HuH-7.5 (cell line): ENCODE data around the gene ARGLU1.

Experiments used
- DNase-seq: peaks from one replicate; pipeline ENCODE4 v3.0.0; 2011; ENCODE audit warnings: low spot score

ARGLU1 gene

GRCh38 chr13:106586648-106587166 is 18.8 kb upstream of the ARGLU1 start:
- DNase-seq = no peak

GRCh38 chr13:106581225-106581624 is 13.3 kb upstream of the ARGLU1 start:
- DNase-seq = no peak

- no peak for DNase-seq
Observed at GRCh38 chr13:106575896-106576295, 8.0 kb upstream of the ARGLU1 start.

DNA sequence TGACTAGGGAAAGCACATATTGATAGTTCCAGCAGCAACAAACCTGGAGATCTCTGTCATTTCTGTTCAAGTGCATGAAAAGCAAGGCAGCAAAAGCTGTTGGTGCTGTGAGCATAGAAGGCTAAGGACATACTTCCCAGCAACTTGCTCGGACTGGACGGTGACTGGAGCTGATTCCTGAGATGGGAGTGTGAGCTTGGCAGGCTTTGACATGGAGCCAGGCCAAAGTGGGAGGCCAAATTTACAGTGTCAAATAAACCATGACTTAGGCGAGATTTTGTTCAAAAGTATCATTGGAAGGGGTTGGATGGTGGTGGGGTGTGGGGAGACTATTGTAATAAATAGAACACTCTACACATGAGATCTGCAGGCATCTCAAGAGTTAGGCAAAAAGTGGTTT is 5.9 kb upstream of the ARGLU1 start:
- no peak for DNase-seq

DNA sequence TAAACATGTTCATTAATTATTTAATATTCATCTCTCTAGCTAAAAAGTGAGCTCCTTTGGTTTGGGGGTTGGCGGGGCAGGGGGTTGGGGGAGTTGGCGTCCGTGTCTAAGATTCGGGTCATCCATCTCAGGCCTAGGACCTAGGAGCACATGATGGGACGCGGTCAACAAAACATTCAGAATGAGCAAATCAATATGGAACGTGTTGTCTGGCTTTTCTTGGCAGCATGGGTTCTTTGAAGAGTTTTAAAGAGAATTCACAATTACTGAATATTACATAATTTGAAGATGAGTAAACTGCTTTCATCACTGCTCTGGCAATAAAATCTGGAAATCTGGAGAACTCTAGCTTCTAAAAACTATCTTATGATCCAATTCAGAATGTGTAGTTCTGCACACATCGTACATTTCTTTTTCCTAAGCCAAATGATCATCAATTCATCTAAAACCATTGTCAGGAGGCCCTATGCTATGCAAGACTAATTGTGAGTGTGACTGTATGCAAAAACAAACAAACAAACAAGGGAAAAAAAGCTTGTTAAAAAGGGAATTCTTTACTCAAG is 5.4 kb upstream of the ARGLU1 start:
- no peak for DNase-seq

GRCh38 chr13:106570299-106570852 is 2.4 kb upstream of the ARGLU1 start:
- peak; percentile 15 for DNase-seq

- no peak for DNase-seq
Observed at GRCh38 chr13:106569233-106570095, 1.5 kb upstream of the ARGLU1 start.

GRCh38 chr13:106568299-106569003 is 514 bp upstream of the ARGLU1 start:
- no peak for DNase-seq

GRCh38 chr13:106566641-106567473 is 1.1 kb downstream of the ARGLU1 start:
- peak; percentile 31 for DNase-seq

- DNase-seq = no peak
Observed at GRCh38 chr13:106565127-106565775, 2.7 kb downstream of the ARGLU1 start.

- no peak for DNase-seq
Observed at GRCh38 chr13:106562301-106562700, 5.6 kb downstream of the ARGLU1 start.

GRCh38 chr13:106561551-106562170 is 6.3 kb downstream of the ARGLU1 start:
- no peak for DNase-seq

GRCh38 chr13:106560821-106561220 is 7.1 kb downstream of the ARGLU1 start:
- DNase-seq = no peak

- no peak for DNase-seq
Observed at GRCh38 chr13:106558527-106558926, 9.4 kb downstream of the ARGLU1 start.

DNA sequence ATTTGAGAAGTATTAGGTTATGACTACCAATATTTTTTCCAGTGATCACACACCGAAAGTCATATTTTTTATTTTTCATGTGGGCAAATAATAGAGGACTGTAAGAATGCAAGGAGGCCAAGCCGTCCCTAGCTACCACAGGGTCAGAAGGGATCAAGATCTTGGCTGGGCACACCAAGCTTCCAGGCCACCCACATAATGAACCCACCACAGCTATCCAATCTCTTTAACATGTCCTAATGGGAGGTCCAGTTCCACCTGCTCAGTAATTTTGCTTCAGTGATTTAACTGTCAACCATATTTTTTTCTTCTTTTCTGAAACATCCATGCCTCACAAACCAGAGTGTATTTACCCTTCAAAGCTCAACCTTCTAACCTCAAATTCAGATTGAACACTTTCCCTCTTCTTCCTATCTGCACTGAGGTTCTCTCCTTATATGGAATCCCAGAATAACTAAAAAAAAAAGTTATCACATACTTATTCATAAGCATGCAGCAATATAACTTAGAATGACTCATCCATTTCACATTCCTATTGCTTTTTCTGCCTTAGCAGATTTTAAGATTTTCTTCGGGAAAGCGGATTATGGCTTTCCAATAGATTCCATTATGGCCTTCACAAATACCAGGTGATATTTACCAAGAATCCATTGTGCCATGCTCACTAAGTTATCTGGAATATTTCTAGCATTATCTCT is 12.2 kb downstream of the ARGLU1 start:
- DNase-seq = no peak

- no peak for DNase-seq
Observed at GRCh38 chr13:106551751-106552150, 16.2 kb downstream of the ARGLU1 start.

- DNase-seq = no peak
Observed at GRCh38 chr13:106551350-106551749, 16.6 kb downstream of the ARGLU1 start.

- DNase-seq = no peak
Observed at GRCh38 chr13:106550570-106551135, 17.3 kb downstream of the ARGLU1 start.

DNA sequence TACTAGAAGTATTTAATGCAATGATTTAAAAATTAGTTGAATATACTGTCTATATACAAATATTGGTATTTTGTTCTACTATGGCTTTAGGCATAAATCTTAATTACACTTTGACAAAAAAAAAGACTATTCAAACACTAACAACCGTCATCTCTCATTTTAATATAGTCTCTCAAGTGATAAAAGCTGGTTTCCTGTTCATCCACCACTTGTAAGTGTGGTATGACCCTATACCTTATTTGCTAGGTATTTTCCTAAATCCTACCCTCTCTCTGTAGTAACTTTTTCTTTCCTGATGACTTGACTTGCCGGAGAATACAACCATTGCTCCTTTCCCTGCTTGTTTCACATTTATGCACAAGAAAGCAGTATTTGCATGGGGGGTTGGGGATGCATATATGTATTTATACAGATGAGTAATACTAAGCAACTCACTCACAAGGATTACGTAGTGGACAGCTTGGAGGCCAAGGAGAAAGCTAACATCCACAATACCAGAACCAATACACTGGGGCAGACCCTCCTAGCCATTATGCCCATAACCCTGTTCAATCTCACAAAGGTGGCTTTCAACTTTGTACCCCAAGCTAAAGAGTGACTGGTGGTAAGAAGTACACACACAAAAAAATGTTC is 19.8 kb downstream of the ARGLU1 start:
- no peak for DNase-seq
